Measurements from ENCODE around the gene BRIP1. TPM values are rescaled to one million over a fixed set of nuclear protein-coding genes. Genes with fewer than 3 reads are reported as not detected.

BRIP1 gene
- total and polyA plus RNA-seq, 10 donors, result 0.41 to 3.7 (median 1.5) TPM

DNA sequence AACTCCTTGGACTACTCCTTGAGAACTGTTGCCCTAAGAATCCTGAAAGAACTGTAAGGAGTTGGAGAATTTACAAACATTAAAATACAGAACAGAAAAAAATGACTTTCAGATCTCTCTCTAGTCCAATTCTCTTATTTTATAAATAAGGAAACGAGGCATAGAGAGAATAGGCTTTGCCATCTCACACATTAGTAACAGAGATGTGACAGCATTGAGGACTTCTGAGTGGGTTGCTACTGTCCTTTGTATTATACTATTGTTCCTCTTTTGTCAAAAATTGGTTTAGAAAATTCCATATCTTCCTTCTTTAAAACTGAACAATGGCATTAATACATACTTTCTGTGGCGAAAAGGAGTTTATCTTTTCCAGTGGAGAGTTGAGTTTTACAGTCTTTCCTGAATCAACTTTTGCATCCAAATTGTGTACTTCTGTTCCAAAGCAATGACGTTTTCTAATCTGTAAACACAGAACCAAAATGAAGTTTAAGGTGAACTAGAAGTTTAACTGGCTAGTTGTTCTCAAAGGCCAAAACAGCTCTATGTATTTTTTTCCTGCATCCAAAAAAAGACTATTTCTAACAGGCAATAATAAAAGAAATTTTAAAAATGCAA is 16.5 kb downstream of the BRIP1 start:
- intact Hi-C loops (cut with DNase I; ENCODE audit: low total_unique reads), result no loop called here
- 92 to 97% (median 94%) methylated on average over 3 of the region's 3 CpGs for WGBS, 5 donors

DNA sequence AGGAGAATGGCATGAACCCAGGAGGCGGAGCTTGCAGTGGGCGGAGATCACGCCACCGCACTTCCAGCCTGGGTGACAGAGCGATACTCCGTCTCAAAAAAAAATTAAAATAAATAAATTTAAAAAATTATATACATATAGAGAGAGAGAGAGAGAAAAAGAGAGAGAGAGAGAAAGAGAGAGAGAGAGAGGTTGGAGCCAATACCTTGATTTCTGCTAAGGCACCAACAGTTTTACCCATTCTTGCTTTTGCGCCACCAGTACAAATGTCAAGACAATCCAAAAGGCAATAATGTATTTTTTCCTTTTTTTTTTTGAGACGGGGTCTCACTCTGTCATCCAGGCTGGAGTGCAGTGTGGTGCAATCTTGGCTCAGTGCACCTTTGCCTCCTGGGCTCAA is 17.2 kb downstream of the BRIP1 start:
- H3K9me3 ChIP-seq, result no peaks in the 10 kb centered on the region
- intact Hi-C loops (cut with DNase I; ENCODE audit: low total_unique reads), result no loop called here
- TF ChIP-seq POLR2AphosphoS5 (IDR thresholded peaks at IDR 0.05) (no peak), POLR2A (IDR thresholded peaks at IDR 0.05) (no peak)
- TF ChIP-seq, protein P1, sequence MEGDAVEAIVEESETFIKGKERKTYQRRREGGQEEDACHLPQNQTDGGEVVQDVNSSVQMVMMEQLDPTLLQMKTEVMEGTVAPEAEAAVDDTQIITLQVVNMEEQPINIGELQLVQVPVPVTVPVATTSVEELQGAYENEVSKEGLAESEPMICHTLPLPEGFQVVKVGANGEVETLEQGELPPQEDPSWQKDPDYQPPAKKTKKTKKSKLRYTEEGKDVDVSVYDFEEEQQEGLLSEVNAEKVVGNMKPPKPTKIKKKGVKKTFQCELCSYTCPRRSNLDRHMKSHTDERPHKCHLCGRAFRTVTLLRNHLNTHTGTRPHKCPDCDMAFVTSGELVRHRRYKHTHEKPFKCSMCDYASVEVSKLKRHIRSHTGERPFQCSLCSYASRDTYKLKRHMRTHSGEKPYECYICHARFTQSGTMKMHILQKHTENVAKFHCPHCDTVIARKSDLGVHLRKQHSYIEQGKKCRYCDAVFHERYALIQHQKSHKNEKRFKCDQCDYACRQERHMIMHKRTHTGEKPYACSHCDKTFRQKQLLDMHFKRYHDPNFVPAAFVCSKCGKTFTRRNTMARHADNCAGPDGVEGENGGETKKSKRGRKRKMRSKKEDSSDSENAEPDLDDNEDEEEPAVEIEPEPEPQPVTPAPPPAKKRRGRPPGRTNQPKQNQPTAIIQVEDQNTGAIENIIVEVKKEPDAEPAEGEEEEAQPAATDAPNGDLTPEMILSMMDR (IDR thresholded peaks at IDR 0.05 in 8 of 11, conservative IDR thresholded peaks at IDR 0.05 in 3 of 11), result no peak
- peaks cover 0 to 9% (median 0%) of the 10 kb centered on the region in 6 donors for H3K36me3 ChIP-seq
- WGBS, 5 donors, result 97 to 99% (median 98%) methylated on average over 8 of the region's 8 CpGs
- H3K27ac ChIP-seq, result no peak overlapping the region
- no peaks in the 10 kb centered on the region for H3K4me1 ChIP-seq
- H3K27me3 ChIP-seq (replicated peaks in 1 of 7), result no peaks in the 10 kb centered on the region
- no peak for DNase-seq
- no peak overlapping the region for H3K4me3 ChIP-seq

More for the DNA sequence above, 16.5 kb downstream of the BRIP1 start:
- TF ChIP-seq POLR2AphosphoS5 (IDR thresholded peaks at IDR 0.05) (no peak), POLR2A (IDR thresholded peaks at IDR 0.05) (no peak)
- TF ChIP-seq, protein P1 (IDR thresholded peaks at IDR 0.05 in 8 of 11, conservative IDR thresholded peaks at IDR 0.05 in 3 of 11), result no peak
- Histone ChIP-seq H3K27me3 (replicated peaks in 1 of 7) (no peaks in the 10 kb centered on the region), H3K27ac (no peak overlapping the region), H3K4me3 (no peak overlapping the region), H3K9me3 (no peaks in the 10 kb centered on the region), H3K36me3 (peaks cover 0 to 9% (median 0%) of the 10 kb centered on the region in 6 donors), H3K4me1 (no peaks in the 10 kb centered on the region)
- DNase-seq, result no peak

DNA sequence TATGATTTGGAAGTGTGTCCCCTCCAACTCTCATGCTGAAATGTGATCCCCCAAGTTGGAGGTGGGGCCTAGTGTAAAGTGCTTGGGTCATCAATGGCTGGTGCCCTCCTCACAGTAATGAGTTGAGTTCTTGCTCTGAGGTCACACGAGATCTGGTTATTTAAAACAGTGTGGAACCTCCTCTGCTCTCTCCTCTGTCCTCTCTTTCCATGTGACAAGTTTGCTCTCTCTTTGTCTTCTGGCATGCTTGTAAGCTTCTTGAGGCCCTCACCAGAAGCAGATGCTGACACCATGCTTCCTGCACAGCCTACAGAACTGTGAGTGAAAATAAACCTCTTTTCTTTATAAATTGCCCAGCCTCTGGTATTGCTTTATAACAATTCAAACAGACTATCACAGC is 19.9 kb downstream of the BRIP1 start:
- intact Hi-C loops (cut with DNase I; ENCODE audit: low total_unique reads), result no loop called here
- no peaks in the 10 kb centered on the region for H3K4me1 ChIP-seq
- H3K27ac ChIP-seq, result no peak overlapping the region
- TF ChIP-seq POLR2AphosphoS5 (IDR thresholded peaks at IDR 0.05) (no peak), POLR2A (IDR thresholded peaks at IDR 0.05) (no peak)
- TF ChIP-seq, protein P1 (IDR thresholded peaks at IDR 0.05 in 8 of 11, conservative IDR thresholded peaks at IDR 0.05 in 3 of 11), result no peak
- 86 to 93% (median 88%) methylated on average over 1 of the region's 1 CpG for WGBS, 5 donors
- no peak overlapping the region for H3K4me3 ChIP-seq
- peaks cover 0 to 9% (median 0%) of the 10 kb centered on the region in 6 donors for H3K36me3 ChIP-seq
- no peaks in the 10 kb centered on the region for H3K9me3 ChIP-seq
- DNase-seq, result no peak
- H3K27me3 ChIP-seq (replicated peaks in 1 of 7), result no peaks in the 10 kb centered on the region

DNA sequence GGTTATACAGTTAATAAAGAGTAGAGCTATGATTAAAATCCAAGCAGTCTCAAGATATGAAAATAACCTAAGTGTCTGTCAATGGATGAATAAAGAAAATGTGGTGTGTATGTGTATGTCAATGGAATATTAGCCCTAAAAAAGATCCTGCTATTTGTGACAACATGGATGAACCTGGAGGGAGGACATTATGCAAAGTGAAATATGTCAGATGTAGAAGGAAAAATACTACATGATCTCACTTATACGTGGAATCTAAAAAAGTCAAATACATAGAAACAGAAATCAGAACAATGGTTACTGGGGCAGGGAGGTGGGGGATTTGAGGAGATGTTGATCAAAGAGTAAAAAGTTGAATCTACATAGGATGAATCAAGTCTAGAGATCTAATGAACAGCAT is 20.4 kb downstream of the BRIP1 start:
- Histone ChIP-seq H3K36me3 (peaks cover 0 to 9% (median 0%) of the 10 kb centered on the region in 6 donors), H3K9me3 (no peaks in the 10 kb centered on the region), H3K4me1 (no peaks in the 10 kb centered on the region), H3K27ac (no peak overlapping the region), H3K4me3 (no peak overlapping the region), H3K27me3 (replicated peaks in 1 of 7) (no peaks in the 10 kb centered on the region)
- intact Hi-C loops (cut with DNase I; ENCODE audit: low total_unique reads), result no loop called here
- TF ChIP-seq POLR2AphosphoS5 (IDR thresholded peaks at IDR 0.05) (no peak), POLR2A (IDR thresholded peaks at IDR 0.05) (no peak)
- TF ChIP-seq, protein P1 (IDR thresholded peaks at IDR 0.05 in 8 of 11, conservative IDR thresholded peaks at IDR 0.05 in 3 of 11), result no peak
- WGBS, 5 donors, result 87 to 98% (median 91%) methylated on average over 1 of the region's 1 CpG
- no peak for DNase-seq
